ENCODE results near the gene SNRNP27. TPM values are rescaled to one million over a fixed set of nuclear protein-coding genes. Genes with fewer than 3 reads are reported as not detected.

SNRNP27 gene
- polyA plus RNA-seq, 2 of the 4 experiments (the other 2 are of a cell fraction) = 90.8 to 115 TPM

DNA sequence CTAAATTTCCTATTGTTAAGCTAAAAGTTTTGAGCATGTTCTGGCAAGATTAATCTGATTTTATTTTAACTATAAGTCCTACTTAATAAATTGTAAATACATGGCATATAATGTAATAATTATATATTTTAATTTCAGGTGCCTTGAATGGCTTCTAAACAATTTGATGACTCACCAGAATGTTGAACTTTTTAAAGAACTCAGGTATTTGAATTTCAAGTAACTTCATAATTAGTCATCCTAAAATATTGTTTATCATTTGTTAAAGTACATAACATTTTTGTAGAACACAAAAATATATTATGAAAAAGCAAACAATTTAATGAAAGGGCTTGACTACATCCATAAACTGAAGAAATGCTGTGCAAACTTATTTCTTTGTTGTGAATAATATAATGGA, 49.8 kb upstream of the SNRNP27 start:
- H3K27ac ChIP-seq = no peak overlapping the region
- no peak for DNase-seq (ENCODE audit: low read depth in 1 of 2, low spot score in 1 of 2)
- no peaks in the 10 kb centered on the region for H3K9me3 ChIP-seq
- no peak for FAIRE-seq
- ChIA-PET CTCF (interaction anchor here (0.6 to 1.8 kb wide), 2 partner anchors 18 to 119 kb away, joined by 3 to 7 read pairs; no protein-coding TSS in a partner anchor), POLR2A (no interaction called here)
- no peak overlapping the region for H3K4me2 ChIP-seq
- ATAC-seq = no peak
- no peak overlapping the region for H3K4me3 ChIP-seq
- TF ChIP-seq MAFK (IDR thresholded peaks at IDR 0.05; ENCODE audit: partially characterized antibody) = peak; percentile 55
- no peak for TF ChIP-seq CEBPB (IDR thresholded peaks at IDR 0.05)
- no peak for TF ChIP-seq HDAC2 (IDR thresholded peaks at IDR 0.05)
- TF ChIP-seq FOSL2 (IDR thresholded peaks at IDR 0.05) = no peak
- TF ChIP-seq FOSL2 (CRISPR knock-in tag; IDR thresholded peaks at IDR 0.05) = peak; percentile 75
- H3K4me1 ChIP-seq = peaks cover 7% of the 10 kb centered on the region; the same call in 2 of the 3 replicates

DNA sequence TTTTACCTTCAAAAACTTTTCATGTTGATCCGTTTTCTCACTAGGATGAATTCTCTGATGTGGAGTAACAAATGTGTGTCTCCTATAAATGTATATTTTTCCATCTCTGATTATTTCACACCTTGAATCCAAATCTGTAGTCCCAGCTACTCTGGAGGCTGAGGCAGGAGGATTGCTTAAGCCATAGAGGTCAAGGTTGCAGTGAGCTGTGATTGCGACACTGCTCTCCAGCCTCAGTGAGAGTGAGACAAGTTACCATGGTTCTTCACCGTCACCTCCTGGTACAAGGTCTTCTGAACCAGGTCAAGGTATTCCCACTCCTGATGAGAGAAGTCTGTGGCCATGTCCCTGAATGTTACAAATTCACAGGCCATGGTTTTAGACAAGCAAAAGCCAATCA, 49.2 kb upstream of the SNRNP27 start:
- DNase-seq (ENCODE audit: low read depth in 1 of 2, low spot score in 1 of 2) = no peak
- ATAC-seq = no peak
- 92% methylated on average over 3 of the region's 3 CpGs for WGBS (ENCODE audit: missing lambda C conversion rate)
- Histone ChIP-seq H3K4me1 (peaks cover 7% of the 10 kb centered on the region; the same call in 2 of the 3 replicates), H3K4me3 (no peak overlapping the region), H3K27ac (no peak overlapping the region), H3K4me2 (no peak overlapping the region), H3K9me3 (no peaks in the 10 kb centered on the region)
- ChIA-PET CTCF (interaction anchor here (1.1 kb wide), 1 partner anchor 27 kb away, joined by 3 read pairs; no protein-coding TSS in a partner anchor), POLR2A (no interaction called here)
- no peak for TF ChIP-seq NPAS2 (CRISPR knock-in tag; IDR thresholded peaks at IDR 0.05; ENCODE audit: borderline replicate concordance)
- peak in 1 of 2 experiments; percentile 79; a peak in 2 of 4 replicates for TF ChIP-seq CEBPB (IDR thresholded peaks at IDR 0.05)
- FAIRE-seq = peak; percentile 36

GRCh38 chr2:69846182-69847067, 47.3 kb upstream of the SNRNP27 start:
- Histone ChIP-seq H3K27ac (no peak overlapping the region), H3K9me3 (no peaks in the 10 kb centered on the region), H3K4me1 (peaks cover 7% of the 10 kb centered on the region; the same call in 2 of the 3 replicates), H3K4me2 (no peak overlapping the region), H3K4me3 (no peak overlapping the region)
- CTCF ChIA-PET = interaction anchor here (0.6 to 0.9 kb wide), 2 partner anchors 30 to 80 kb away, joined by 4 read pairs; no protein-coding TSS in a partner anchor
- POLR2A ChIA-PET = no interaction called here
- FAIRE-seq (no peak), DNase-seq (ENCODE audit: low read depth in 1 of 2, low spot score in 1 of 2) (no peak), ATAC-seq (no peak)
- 90% methylated on average over 9 of the region's 9 CpGs for WGBS (ENCODE audit: missing lambda C conversion rate)
- no peak for TF ChIP-seq CHD4 (IDR thresholded peaks at IDR 0.05; ENCODE audit: borderline replicate concordance)
- no peak for TF ChIP-seq MYC (IDR thresholded peaks at IDR 0.05; ENCODE audit: borderline replicate concordance, low read length)
- no peak for TF ChIP-seq BCL3 (IDR thresholded peaks at IDR 0.05)
- no peak for TF ChIP-seq BHLHE40 (IDR thresholded peaks at IDR 0.05; ENCODE audit: low read depth, low read length)
- no peak for TF ChIP-seq NR3C1 (IDR thresholded peaks at IDR 0.05)
- no peak for TF ChIP-seq CEBPB (IDR thresholded peaks at IDR 0.05)
- no peak for TF ChIP-seq NFE2L2 (conservative IDR thresholded peaks at IDR 0.05; ENCODE audit: low read length)

GRCh38 chr2:69847068-69847828, 46.5 kb upstream of the SNRNP27 start:
- Histone ChIP-seq H3K4me1 (peaks cover 7% of the 10 kb centered on the region; the same call in 2 of the 3 replicates), H3K4me3 (no peak overlapping the region), H3K4me2 (no peak overlapping the region), H3K9me3 (no peaks in the 10 kb centered on the region), H3K27ac (no peak overlapping the region)
- DNase-seq (ENCODE audit: low read depth in 1 of 2, low spot score in 1 of 2) (no peak), ATAC-seq (no peak), FAIRE-seq (peak; percentile 86)
- ChIA-PET POLR2A (no interaction called here), CTCF (interaction anchor here (0.8 to 1.4 kb wide), 3 partner anchors 27 to 123 kb away, joined by 3 to 4 read pairs (median 4); no protein-coding TSS in a partner anchor)
- no peak for TF ChIP-seq EP300 (IDR thresholded peaks at IDR 0.05)
- TF ChIP-seq ZSCAN20 (CRISPR knock-in tag; IDR thresholded peaks at IDR 0.05) = no peak
- TF ChIP-seq EHMT2 (IDR thresholded peaks at IDR 0.05; ENCODE audit: low read depth) = no peak
- no peak for TF ChIP-seq ELK1 (IDR thresholded peaks at IDR 0.05; ENCODE audit: low read depth, low read length)
- no peak for TF ChIP-seq E2F6 (IDR thresholded peaks at IDR 0.05; ENCODE audit: borderline replicate concordance, low read depth)
- TF ChIP-seq MAZ (IDR thresholded peaks at IDR 0.05; ENCODE audit: borderline replicate concordance, low read depth, low read length) = no peak
- WGBS (ENCODE audit: missing lambda C conversion rate) = 91% methylated on average over 5 of the region's 5 CpGs
